Retinal pigment epithelial cell (primary cell): ENCODE results near the gene LRRC15.

Source experiments
- DNase-seq: peaks from one replicate; pipeline ENCODE4 v3.0.0-alpha.2; 2010; ENCODE audit warnings: low read depth
- H3K4me3 ChIP-seq: 2 replicates; pipeline ENCODE4 v1.5.1; 2011; ENCODE audit warnings: mild to moderate bottlenecking, low read length, control low read depth, moderate library complexity
- TF ChIP-seq, protein P1 (sequence below): conservative IDR thresholded peaks from 2 replicates; pipeline ENCODE4 v1.5.1; 2011; ENCODE audit warnings: low read depth, low read length, control low read depth, inconsistent platforms

The LRRC15 gene

DNA sequence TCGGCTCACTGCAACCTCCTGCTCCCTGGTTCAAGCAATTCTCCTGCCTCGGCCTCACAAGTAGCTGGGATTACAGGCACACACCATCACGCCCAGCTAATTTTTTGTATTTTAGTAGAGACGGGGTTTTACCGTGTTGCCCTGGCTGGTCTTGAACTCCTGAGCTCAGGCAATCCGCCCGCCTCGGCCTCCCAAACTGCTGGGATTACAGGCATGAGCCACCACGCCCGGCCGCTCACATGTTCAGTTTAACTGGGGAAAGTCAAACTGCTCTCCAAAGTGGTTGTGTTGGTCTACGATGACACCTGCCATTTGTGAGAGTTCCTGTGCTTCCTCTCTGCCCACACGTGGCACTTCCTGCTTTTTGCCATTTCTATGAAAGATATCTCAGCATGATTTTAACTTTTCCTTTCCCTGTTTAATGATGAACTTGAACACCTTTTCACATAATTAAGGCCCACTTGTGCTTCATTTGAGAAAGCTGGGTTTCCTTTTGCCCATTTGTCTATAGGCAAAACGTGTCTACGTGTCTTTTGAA lies 30.4 kb upstream of the LRRC15 start:
- TF ChIP-seq, protein P1, sequence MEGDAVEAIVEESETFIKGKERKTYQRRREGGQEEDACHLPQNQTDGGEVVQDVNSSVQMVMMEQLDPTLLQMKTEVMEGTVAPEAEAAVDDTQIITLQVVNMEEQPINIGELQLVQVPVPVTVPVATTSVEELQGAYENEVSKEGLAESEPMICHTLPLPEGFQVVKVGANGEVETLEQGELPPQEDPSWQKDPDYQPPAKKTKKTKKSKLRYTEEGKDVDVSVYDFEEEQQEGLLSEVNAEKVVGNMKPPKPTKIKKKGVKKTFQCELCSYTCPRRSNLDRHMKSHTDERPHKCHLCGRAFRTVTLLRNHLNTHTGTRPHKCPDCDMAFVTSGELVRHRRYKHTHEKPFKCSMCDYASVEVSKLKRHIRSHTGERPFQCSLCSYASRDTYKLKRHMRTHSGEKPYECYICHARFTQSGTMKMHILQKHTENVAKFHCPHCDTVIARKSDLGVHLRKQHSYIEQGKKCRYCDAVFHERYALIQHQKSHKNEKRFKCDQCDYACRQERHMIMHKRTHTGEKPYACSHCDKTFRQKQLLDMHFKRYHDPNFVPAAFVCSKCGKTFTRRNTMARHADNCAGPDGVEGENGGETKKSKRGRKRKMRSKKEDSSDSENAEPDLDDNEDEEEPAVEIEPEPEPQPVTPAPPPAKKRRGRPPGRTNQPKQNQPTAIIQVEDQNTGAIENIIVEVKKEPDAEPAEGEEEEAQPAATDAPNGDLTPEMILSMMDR: no peak
- H3K4me3 ChIP-seq: no peak overlapping the region
- no peak for DNase-seq

DNA sequence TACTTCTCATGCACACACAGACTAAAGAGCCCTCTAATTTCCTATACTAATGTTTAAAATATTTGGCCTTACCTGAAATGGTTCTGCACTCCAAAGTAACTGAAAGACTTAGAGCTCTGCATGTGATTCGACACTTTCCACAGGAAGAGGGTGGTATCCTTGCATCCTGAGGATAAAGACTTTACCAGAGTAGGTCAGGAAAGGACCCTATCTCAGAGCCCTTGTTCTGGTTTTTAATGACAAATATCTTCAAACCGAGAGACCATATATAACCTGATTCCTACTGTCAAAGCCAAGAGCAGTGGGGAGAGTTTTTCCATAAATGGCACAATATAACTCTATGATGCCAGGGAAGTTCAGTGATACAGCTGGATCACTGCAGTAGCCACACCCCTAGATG lies 29.6 kb upstream of the LRRC15 start, which contains the start of gene GP5:
Gene GP5, minus strand, starts transcription at position 101 of the 400 bp plus-strand sequence. CDS start 984 bp downstream, outside the sequence.
- H3K4me3 ChIP-seq: peak within 1 kb of the TSS; percentile 7
- no peak for DNase-seq
- TF ChIP-seq, protein P1: no peak

DNA sequence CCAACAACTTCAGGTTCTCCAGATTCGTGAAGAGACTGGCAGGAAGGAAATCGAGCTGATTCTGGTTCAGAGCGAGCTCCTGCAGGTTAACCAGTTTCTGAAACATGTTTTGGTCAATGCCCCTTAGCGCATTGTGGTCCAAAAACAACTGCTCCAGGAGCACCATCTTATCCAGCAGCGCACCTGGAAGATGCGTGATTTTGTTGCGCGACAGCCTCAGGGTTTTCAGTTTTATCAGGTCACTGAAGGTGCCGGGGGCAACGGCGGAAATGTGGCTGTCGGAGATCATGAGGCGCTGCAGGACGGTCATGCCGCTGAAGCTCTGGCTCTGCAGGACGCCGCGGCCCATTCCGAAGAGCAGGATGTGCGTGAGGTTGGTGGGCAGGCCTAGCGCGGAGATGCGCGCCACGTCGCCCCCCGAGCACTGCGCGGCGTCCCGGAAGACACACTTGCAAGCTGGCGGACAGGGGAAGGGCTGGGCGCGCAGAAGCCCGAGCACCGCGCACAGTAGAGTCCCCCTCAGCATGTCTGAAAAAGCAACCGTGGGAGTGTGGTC lies 28.3 kb upstream of the LRRC15 start:
- TF ChIP-seq, protein P1: no peak
- DNase-seq: no peak
- H3K4me3 ChIP-seq: peak overlapping the region; percentile 7

DNA sequence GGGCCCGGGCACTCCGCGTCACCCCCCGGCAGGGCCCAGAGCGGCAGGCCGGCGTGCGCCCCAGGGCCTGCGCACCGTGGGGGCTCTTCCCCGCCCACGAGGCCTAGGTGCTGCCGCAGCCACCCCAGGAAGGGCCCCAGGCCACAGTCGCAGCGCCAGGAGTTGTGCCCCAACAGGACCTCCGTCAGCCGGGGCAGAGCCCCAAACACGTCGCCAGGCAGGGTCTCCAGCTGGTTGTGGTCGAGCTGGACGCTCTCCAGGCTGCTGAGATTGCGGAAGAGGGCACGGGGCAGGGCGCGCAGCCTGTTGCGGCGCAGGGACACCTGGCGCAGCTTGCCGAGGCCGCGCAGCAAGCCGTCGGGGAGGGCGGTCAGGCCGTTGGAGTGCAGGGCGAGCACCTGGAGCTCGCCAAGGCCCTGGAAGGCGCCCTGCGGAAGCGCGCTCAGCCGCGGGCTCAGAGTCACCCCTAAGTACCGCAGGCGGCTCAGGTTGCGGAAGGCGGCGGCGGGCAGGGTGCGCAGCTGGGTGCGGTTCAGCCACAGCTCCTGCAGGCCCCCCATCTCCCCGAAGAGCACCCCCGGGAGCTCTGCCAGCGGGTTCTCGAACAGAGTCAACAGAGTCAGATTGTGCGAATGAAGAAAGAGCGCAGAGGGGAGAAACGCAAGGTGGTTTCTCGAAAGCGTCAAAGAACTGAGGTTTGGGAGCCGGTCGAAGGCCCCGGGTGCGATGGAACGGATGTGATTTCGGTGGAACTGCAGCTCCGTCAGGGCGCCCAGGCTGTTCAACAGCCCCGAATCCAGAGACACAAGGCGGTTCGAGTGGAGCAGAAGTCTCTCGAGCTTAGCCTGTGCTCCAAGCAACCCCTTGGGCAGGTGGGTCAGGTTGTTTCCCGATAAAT lies 27.6 kb upstream of the LRRC15 start:
- H3K4me3 ChIP-seq: no peak overlapping the region
- DNase-seq: no peak
- TF ChIP-seq, protein P1: no peak

DNA sequence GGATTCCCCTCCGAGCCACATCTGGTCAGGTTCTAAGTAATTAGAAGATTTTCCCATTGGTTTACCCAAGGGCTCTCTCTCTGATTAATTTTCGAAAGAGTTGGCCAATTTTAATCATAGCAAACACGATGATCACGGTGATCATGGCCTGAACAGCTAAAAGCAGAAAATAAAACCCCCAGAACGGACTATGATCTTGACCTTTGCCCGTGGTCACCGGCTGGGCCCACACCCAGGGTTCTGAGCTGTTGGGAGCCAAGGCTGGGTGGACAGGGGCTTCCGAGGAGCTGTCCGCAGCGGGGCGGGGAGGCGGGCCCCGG lies 27.0 kb upstream of the LRRC15 start:
- TF ChIP-seq, protein P1: no peak
- no peak for DNase-seq
- no peak overlapping the region for H3K4me3 ChIP-seq

DNA sequence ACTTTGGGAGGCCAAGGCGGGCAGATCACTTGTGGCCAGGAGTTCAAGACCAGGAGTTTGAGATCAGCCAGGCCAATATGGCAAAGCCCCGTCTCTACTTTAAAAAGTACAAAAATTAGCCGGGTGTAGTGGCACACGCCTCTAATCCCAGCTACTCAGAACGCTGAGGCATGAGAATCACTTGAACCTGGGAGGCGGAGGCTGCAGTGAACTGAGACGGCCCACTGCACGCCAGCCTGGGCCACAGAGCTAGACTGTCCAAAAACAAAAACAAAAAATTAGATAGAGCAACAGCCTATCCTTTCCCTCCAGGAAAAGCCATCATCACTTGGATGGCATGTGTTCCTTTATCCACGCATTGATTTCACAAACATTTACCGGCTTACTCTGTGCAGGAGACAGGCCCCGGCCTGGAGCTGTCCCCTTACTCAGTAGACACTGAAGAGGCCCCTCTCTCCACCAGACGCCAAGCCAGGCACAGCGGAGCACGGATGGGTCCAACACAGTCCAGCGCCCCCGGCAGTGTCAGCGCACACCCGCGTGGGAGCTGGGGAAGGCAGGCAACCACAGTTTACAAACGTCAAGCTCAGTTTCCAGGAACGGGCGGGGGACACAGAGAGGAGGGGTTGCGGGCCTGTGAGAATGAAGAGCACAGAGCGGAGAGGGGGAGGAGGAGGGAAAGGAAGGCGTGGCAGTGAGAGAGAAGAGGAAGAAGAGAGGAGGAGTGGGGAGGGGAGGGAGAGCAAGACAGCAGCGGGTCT lies 26.4 kb upstream of the LRRC15 start:
- no peak overlapping the region for H3K4me3 ChIP-seq
- TF ChIP-seq, protein P1: no peak
- DNase-seq: no peak
